AG04450 (cell line): Measurements from ENCODE around the gene CEP104. TPM values are rescaled to one million over a fixed set of nuclear protein-coding genes. Genes with fewer than 3 reads are reported as not detected.

Experiments used
- CTCF ChIA-PET: fragments of 300-600, 350-600 bp; formaldehyde crosslinking; extraction: SDS; loops from one replicate; lab custom pipeline; 2022; ENCODE audit warnings: antibody characterized with exemption, inconsistent platforms; lab: Charles Lee
- POLR2A ChIA-PET: fragments of 350-600 bp; formaldehyde crosslinking; extraction: SDS; loops from one replicate; lab custom pipeline; 2021; ENCODE audit warnings: antibody characterized with exemption, inconsistent platforms; lab: Yijun Ruan, JAX
- DNase-seq: peaks from one replicate; pipeline ENCODE4 v3.0.0-alpha.2; 2011; ENCODE audit warnings: low read depth, low spot score
- H3K27ac ChIP-seq: one replicate; pipeline ENCODE4 v1.5.1; 2012; ENCODE audit warnings: low read depth, low read length, control low read depth
- H3K27me3 ChIP-seq: one replicate; pipeline ENCODE4 v1.6.0; 2012; ENCODE audit warnings: low read length; ENCODE audit not compliant: control insufficient read depth, insufficient read depth
- H3K4me3 ChIP-seq: 2 replicates; pipeline ENCODE4 v1.5.1; 2011; ENCODE audit warnings: mild to moderate bottlenecking, low read depth, low read length, control low read depth
- H3K9me3 ChIP-seq: 2 replicates; pipeline ENCODE4 v1.5.1; 2012; ENCODE audit warnings: low read length; ENCODE audit not compliant: control insufficient read depth, insufficient read depth
- polyA plus RNA-seq: library from polyadenylated mRNA; depleted of rRNA; stranded (reverse); fragments of >200 nt; gene quantifications from 2 replicates; pipeline ENCODE4 v1.2.3, GENCODE V29; 2011
- TF ChIP-seq, protein P1 (sequence below): IDR thresholded peaks from 2 replicates; pipeline ENCODE4 v1.5.1; 2011; ENCODE audit warnings: low read depth, low read length, control low read depth, inconsistent platforms

CEP104 gene
- polyA plus RNA-seq, 1 experiment: 38.4 TPM

GRCh38 chr1:3890389-3891328 is 33.6 kb upstream of the CEP104 start:
- Histone ChIP-seq H3K4me3 (no peak overlapping the region), H3K9me3 (no peaks in the 10 kb centered on the region), H3K27ac (no peak overlapping the region), H3K27me3 (no peaks in the 10 kb centered on the region)
- TF ChIP-seq, protein P1, sequence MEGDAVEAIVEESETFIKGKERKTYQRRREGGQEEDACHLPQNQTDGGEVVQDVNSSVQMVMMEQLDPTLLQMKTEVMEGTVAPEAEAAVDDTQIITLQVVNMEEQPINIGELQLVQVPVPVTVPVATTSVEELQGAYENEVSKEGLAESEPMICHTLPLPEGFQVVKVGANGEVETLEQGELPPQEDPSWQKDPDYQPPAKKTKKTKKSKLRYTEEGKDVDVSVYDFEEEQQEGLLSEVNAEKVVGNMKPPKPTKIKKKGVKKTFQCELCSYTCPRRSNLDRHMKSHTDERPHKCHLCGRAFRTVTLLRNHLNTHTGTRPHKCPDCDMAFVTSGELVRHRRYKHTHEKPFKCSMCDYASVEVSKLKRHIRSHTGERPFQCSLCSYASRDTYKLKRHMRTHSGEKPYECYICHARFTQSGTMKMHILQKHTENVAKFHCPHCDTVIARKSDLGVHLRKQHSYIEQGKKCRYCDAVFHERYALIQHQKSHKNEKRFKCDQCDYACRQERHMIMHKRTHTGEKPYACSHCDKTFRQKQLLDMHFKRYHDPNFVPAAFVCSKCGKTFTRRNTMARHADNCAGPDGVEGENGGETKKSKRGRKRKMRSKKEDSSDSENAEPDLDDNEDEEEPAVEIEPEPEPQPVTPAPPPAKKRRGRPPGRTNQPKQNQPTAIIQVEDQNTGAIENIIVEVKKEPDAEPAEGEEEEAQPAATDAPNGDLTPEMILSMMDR: no peak
- no peak for DNase-seq
- ChIA-PET POLR2A (no interaction called here), CTCF (no interaction called here)

DNA sequence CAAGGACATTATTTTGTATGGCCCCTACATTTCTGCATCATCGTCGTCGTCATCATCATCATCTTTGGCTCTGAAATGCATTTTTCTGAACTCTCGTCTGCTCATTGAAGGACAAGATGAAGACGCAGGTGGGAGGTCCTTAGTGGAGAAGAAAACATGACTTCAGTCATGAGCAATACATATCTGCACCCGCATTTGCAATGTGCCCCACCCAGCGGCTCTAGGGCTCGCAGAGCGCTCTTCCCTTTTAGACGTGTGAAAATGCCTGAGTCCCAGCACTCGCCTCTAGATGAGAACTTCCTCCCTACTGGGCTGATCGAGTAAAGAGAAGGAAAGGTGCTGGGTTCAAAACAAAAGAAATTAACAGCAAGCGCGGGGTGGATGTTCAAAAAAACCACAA is 32.9 kb upstream of the CEP104 start:
- Histone ChIP-seq H3K27me3 (no peaks in the 10 kb centered on the region), H3K9me3 (no peaks in the 10 kb centered on the region), H3K4me3 (no peak overlapping the region), H3K27ac (no peak overlapping the region)
- CTCF ChIA-PET: no interaction called here
- DNase-seq: no peak
- TF ChIP-seq, protein P1: no peak
- POLR2A ChIA-PET: no interaction called here

DNA sequence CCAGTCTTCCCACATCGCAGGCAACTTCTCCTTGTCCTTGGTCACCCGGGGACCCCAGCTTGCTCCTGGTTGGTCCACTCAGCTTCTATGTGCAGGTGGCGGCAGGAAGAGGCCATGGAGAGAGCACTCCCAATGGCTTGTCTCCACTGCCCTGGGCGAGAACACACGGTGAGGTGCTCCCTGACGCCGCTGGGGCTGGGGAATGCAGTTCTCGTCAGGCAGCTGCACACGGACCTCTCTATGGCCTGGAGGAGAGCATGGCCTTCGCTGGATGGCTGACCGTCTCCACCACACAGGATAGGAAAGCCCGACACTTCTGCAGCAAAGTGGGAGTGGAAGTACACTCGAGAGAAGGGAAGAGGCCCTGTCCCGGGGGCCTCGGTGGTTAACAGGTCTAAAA is 31.3 kb upstream of the CEP104 start:
- no peak overlapping the region for H3K27ac ChIP-seq
- H3K9me3 ChIP-seq: no peaks in the 10 kb centered on the region
- CTCF ChIA-PET: no interaction called here
- POLR2A ChIA-PET: no interaction called here
- DNase-seq: no peak
- H3K4me3 ChIP-seq: no peak overlapping the region
- TF ChIP-seq, protein P1: no peak
- H3K27me3 ChIP-seq: no peaks in the 10 kb centered on the region

DNA sequence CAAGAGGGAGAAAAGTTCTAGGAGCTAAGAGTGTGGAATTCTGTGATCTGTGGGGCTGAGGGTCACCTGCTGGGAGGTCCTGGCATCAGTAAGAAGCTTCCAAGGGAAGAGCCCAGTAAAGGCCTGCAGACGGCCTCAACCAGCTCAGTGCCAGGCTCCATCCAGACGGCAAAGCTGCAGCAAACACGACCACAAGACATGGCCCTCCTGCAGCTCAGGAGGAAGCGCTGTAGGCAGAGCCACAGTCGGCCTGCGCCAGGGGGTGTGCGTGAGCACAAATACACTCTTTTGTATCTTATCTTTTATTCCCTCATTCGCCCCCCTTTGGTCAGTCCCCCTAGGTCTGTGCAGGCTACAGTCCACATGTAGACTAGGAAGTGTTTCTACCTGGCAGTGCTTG is 29.7 kb upstream of the CEP104 start:
- TF ChIP-seq, protein P1: no peak
- Histone ChIP-seq H3K27me3 (no peaks in the 10 kb centered on the region), H3K9me3 (no peaks in the 10 kb centered on the region), H3K27ac (no peak overlapping the region), H3K4me3 (no peak overlapping the region)
- ChIA-PET POLR2A (no interaction called here), CTCF (no interaction called here)
- DNase-seq: no peak

DNA sequence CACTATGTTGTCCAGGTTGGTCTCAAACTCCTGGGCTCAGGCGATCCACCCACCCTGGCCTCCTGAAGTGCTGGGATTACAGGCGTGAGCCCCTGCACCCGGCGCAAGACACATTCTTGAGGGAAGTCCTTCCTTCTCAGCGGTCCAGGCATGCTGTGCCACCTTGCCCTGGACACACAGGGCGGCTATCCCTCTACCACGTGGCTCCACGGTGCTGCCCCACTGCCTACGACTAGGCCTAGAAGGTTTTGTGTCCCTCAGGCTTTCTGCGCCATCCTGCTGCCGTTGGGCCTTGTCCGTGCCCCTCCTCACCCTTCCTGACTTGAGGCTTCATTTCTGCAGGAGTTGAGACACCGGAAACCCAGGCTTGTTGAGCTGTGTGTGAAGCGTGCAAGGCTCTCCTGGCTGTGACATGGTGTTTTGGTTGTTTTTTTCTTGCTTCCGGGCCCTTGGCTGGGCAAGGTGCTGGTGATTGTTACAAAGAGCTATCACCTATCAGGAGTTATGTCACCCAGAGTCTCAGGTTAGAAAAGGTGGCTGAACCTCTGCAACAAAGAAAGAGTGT is 29.2 kb upstream of the CEP104 start:
- POLR2A ChIA-PET: no interaction called here
- CTCF ChIA-PET: no interaction called here
- H3K27me3 ChIP-seq: no peaks in the 10 kb centered on the region
- H3K27ac ChIP-seq: no peak overlapping the region
- no peaks in the 10 kb centered on the region for H3K9me3 ChIP-seq
- TF ChIP-seq, protein P1: no peak
- H3K4me3 ChIP-seq: no peak overlapping the region
- DNase-seq: no peak
